ENCODE measurements around the gene DCST2. TPM values are rescaled to one million over a fixed set of nuclear protein-coding genes. Genes with fewer than 3 reads are reported as not detected.
A peak's percentile ranks its signal among the peaks of the same experiment; 100 is the strongest.

DCST2 gene
- total and polyA plus RNA-seq, 9 of the 15 experiments (the other 6 are each of a cell fraction or from before 2014, with no cell fraction given) = 0.09 to 0.49 (median 0.11) TPM; not detected in 3

GRCh38 chr1:155000726-155001424 is 32.7 kb downstream of the DCST2 start (continued):
- TF ChIP-seq CREB3L1 (IDR thresholded peaks at IDR 0.05; ENCODE audit: borderline replicate concordance, low read depth) (peak; percentile 72; the same call in 1 of the 2 replicates), TFAP4 (CRISPR knock-in tag; IDR thresholded peaks at IDR 0.05; ENCODE audit: borderline replicate concordance) (peak; percentile 80), ERF (CRISPR knock-in tag; IDR thresholded peaks at IDR 0.05) (peak; percentile 85; the same call in 1 of the 2 replicates), ATF2 (CRISPR knock-in tag; IDR thresholded peaks at IDR 0.05) (no peak), PKNOX1 (IDR thresholded peaks at IDR 0.05) (peak; percentile 59), ARHGAP35 (IDR thresholded peaks at IDR 0.05; ENCODE audit: partially characterized antibody) (no peak), SMARCA4 (IDR thresholded peaks at IDR 0.05) (peak; percentile 87), SFPQ (IDR thresholded peaks at IDR 0.05; ENCODE audit: low read depth, low read length) (no peak), SRF (CRISPR knock-in tag; IDR thresholded peaks at IDR 0.05) (peak in 1 of 2 experiments; percentile 67; a peak in 2 of 4 replicates), MTA3 (IDR thresholded peaks at IDR 0.05; ENCODE audit: borderline replicate concordance) (peak; percentile 92), SMAD4 (CRISPR knock-in tag; conservative IDR thresholded peaks at IDR 0.05) (peak; percentile 98), ZNF592 (IDR thresholded peaks at IDR 0.05) (peak; percentile 83), CREM (IDR thresholded peaks at IDR 0.05; ENCODE audit: low read depth) (peak; percentile 39)

Data from K562 (cell line).